Right cardiac atrium (tissue), 5 donors: ENCODE data around the gene APPBP2. TPM values are rescaled to one million over a fixed set of nuclear protein-coding genes. Genes with fewer than 3 reads are reported as not detected.
"Not testable (repeated sequence)": the region's sequence is repeated elsewhere in the genome, so short reads cannot be mapped to it uniquely, and the experiment has no call there.

Experiments used
- ATAC-seq, 2 donors: fragments of 200-7000 bp; cut with Tn5 transposase; one replicate each; pipeline versions ENCODE4 v1.8.0 to v1.9.1; 2020; ENCODE audit warnings: moderate library complexity in 2 of 2, mild to moderate bottlenecking in 1 of 2
- DNase-seq, 3 donors: peaks; one replicate each; pipeline ENCODE4 v3.0.0-alpha.2; 2020
- H3K27ac ChIP-seq: one replicate; pipeline ENCODE4 v1.5.1; 2013; ENCODE audit warnings: mild to moderate bottlenecking, low read length, control low read depth, moderate library complexity
- H3K27me3 ChIP-seq: one replicate; pipeline ENCODE4 v1.6.1; 2013; ENCODE audit not compliant: control insufficient read depth, insufficient read depth
- H3K4me1 ChIP-seq: one replicate; pipeline ENCODE4 v1.6.1; 2013; ENCODE audit warnings: low read length; ENCODE audit not compliant: control insufficient read depth, insufficient read depth
- H3K4me3 ChIP-seq: one replicate; pipeline ENCODE4 v1.5.1; 2013; ENCODE audit warnings: low read length, control low read depth
- H3K9me3 ChIP-seq: one replicate; pipeline ENCODE4 v1.6.1; 2013; ENCODE audit warnings: low read length; ENCODE audit not compliant: control insufficient read depth
- WGBS: extraction: QIAGEN DNeasy Blood & Tissue Kit; methylation state at CpG from one replicate; pipeline ENCODE4 v1.1.7; 2013; 5-methylcytosine and 5-hydroxymethylcytosine counted together
- intact Hi-C, 4 donors: fragments of 100-400 bp; cut with DNase I; formaldehyde crosslinking; loops; one replicate each; pipeline versions ENCODE4 v1.11.0 to v1.14.0; 2022 to 2023
- polyA plus RNA-seq: library from polyadenylated mRNA; stranded (reverse); fragments of 200-250 nt; gene quantifications from one replicate; pipeline ENCODE4 v1.2.3, GENCODE V29; 2013
- total RNA-seq, 4 donors: library from RNA; stranded (reverse); fragmentation: NEBNext Ultra II Directional; extraction: Animal tissue kit (Norgen Biotek cat#: 25700); gene quantifications; one replicate each; pipeline ENCODE4 v1.2.1, GENCODE V29; 2021
- donor health status: healthy with polysubstance abuse.
- donor health status: DM: no; HTN: yes; CAD: no.
- donor health status: DM: no; HTN: no; CAD: no.
- donor health status: DM: no; HTN: yes; CAD: no; lungs with severe emphysema.
- donor health status: DM: yes; HTN: yes; CAD: no.

The APPBP2 gene
- total and polyA plus RNA-seq, 5 donors: 5.3 to 28.2 (median 23.9) TPM

- 90% methylated on average over 4 of the region's 4 CpGs for WGBS
Measured at GRCh38 chr17:60433021-60433997, 92.7 kb downstream of the APPBP2 start.

GRCh38 chr17:60430561-60430960 is 95.5 kb downstream of the APPBP2 start:
- not testable (repeated sequence) for ATAC-seq, H3K27ac ChIP-seq, DNase-seq, H3K9me3 ChIP-seq, H3K27me3 ChIP-seq, H3K4me1 ChIP-seq, H3K4me3 ChIP-seq
- intact Hi-C loops: loop anchor here in 3 of 4 donors (10.0 kb wide), 3 partner anchors 196 to 326 kb away; partner anchors contain the start of gene CA4 (in 2 of the 3)
- 85% methylated on average over 7 of the region's 7 CpGs for WGBS

More at GRCh38 chr17:60433021-60433997, 92.7 kb downstream of the APPBP2 start:
- not testable (repeated sequence) for ATAC-seq, H3K4me3 ChIP-seq, H3K9me3 ChIP-seq, H3K27me3 ChIP-seq, H3K27ac ChIP-seq, DNase-seq, H3K4me1 ChIP-seq
- intact Hi-C loops: loop anchor here in 3 of 4 donors (10.0 kb wide), 3 partner anchors 199 to 329 kb away; partner anchors contain the start of gene CA4 (in 2 of the 3)

GRCh38 chr17:60428491-60428890 is 97.6 kb downstream of the APPBP2 start:
- ATAC-seq, H3K4me1 ChIP-seq, DNase-seq, H3K4me3 ChIP-seq, intact Hi-C loops, H3K9me3 ChIP-seq, H3K27ac ChIP-seq, H3K27me3 ChIP-seq: not testable (repeated sequence)
- WGBS: 86% methylated on average over 6 of the region's 6 CpGs

GRCh38 chr17:60426596-60426995 is 99.4 kb downstream of the APPBP2 start:
- Histone ChIP-seq H3K4me3 (no peak overlapping the region), H3K27ac (no peak overlapping the region), H3K27me3 (no peaks in the 10 kb centered on the region), H3K9me3 (no peaks in the 10 kb centered on the region), H3K4me1 (no peaks in the 10 kb centered on the region)
- intact Hi-C loops: no loop called here
- ATAC-seq (no peak), DNase-seq (no peak)
- 88% methylated on average over 10 of the region's 10 CpGs for WGBS

GRCh38 chr17:60425626-60426025 is 100.4 kb downstream of the APPBP2 start:
- whole genome bisulfite sequencing: 87% methylated on average over 6 of the region's 6 CpGs
- H3K4me1 ChIP-seq: no peaks in the 10 kb centered on the region
- H3K27ac ChIP-seq: no peak overlapping the region
- H3K27me3 ChIP-seq: no peaks in the 10 kb centered on the region
- no peaks in the 10 kb centered on the region for H3K9me3 ChIP-seq
- no peak for DNase-seq
- ATAC-seq: no peak
- intact Hi-C loops: no loop called here
- H3K4me3 ChIP-seq: no peak overlapping the region

GRCh38 chr17:60423865-60424264 is 102.2 kb downstream of the APPBP2 start:
- intact Hi-C loops: no loop called here
- DNase-seq: no peak

GRCh38 chr17:60422162-60422665 is 103.8 kb downstream of the APPBP2 start, which contains the start of gene CHCT1:
Gene CHCT1, plus strand, starts transcription at chr17:60422489. Its CDS starts 104 bp downstream, at chr17:60422593.
- H3K27me3 ChIP-seq: no peaks in the 10 kb centered on the region
- no peak within 1 kb of the TSS for H3K27ac ChIP-seq
- 63% methylated on average over 18 of the region's 18 CpGs for WGBS
- H3K4me3 ChIP-seq: peak within 1 kb of the TSS; percentile 31
- peak in 1 of 3 donors; percentile 64 for DNase-seq
- ATAC-seq: no peak
- no peaks in the 10 kb centered on the region for H3K4me1 ChIP-seq
- H3K9me3 ChIP-seq: no peaks in the 10 kb centered on the region
- intact Hi-C loops: no loop called here

More at GRCh38 chr17:60423865-60424264, 102.2 kb downstream of the APPBP2 start:
- Histone ChIP-seq H3K27ac (no peak overlapping the region), H3K4me1 (no peaks in the 10 kb centered on the region), H3K27me3 (no peaks in the 10 kb centered on the region), H3K9me3 (no peaks in the 10 kb centered on the region), H3K4me3 (no peak overlapping the region)
- WGBS: 78% methylated on average over 3 of the region's 3 CpGs
- ATAC-seq: no peak

- intact Hi-C loops: no loop called here
- Histone ChIP-seq H3K4me1 (no peaks in the 10 kb centered on the region), H3K9me3 (no peaks in the 10 kb centered on the region), H3K27me3 (no peaks in the 10 kb centered on the region), H3K27ac (no peak overlapping the region), H3K4me3 (peak overlapping the region; percentile 31)
- ATAC-seq: peak; percentile 96 to 98
- 2% methylated on average over 66 of the region's 66 CpGs for WGBS
- DNase-seq: peak; percentile 77 to 91 (median 87)
Measured at GRCh38 chr17:60421273-60422161, 104.5 kb downstream of the APPBP2 start.

- H3K27me3 ChIP-seq, H3K27ac ChIP-seq, H3K4me3 ChIP-seq, H3K9me3 ChIP-seq, intact Hi-C loops, H3K4me1 ChIP-seq, ATAC-seq, DNase-seq: not testable (repeated sequence)
- WGBS: 96% methylated on average over 7 of the region's 7 CpGs
Measured at GRCh38 chr17:60419875-60420274, 106.2 kb downstream of the APPBP2 start.

- H3K27ac ChIP-seq, H3K4me1 ChIP-seq, DNase-seq, H3K4me3 ChIP-seq, ATAC-seq, H3K9me3 ChIP-seq, H3K27me3 ChIP-seq, intact Hi-C loops: not testable (repeated sequence)
- 94% methylated on average over 4 of the region's 4 CpGs for WGBS
Measured at GRCh38 chr17:60419003-60419402, 107.0 kb downstream of the APPBP2 start.
